Adrenal gland (tissue), 5 donors: ENCODE measurements around the gene SLC43A1.

Source experiments
- CTCF ChIP-seq, 6 experiments: fragments of 450-650 bp in 4 of 6; fragments of 200-600 bp in 2 of 6; sonication (generic) in 1 of 6; IDR thresholded peaks; 1 replicate in 5 of 6; 2 replicates in 1 of 6; pipeline versions ENCODE4 v1.5.1 to v1.8.0; 2016 to 2021; ENCODE audit warnings: antibody characterized with exemption in 6 of 6, mild to moderate bottlenecking in 2 of 6, moderate library complexity in 1 of 6
- POLR2A ChIP-seq, 2 donors: fragments of 450-650 bp; IDR thresholded peaks; one replicate each; pipeline ENCODE4 v1.6.1; 2017; ENCODE audit warnings: antibody characterized with exemption in 2 of 2, mild to moderate bottlenecking in 2 of 2, moderate library complexity in 1 of 2
- donor health status: DM: no; HTN: no; CAD: no.

- no peak for TF ChIP-seq CTCF (IDR thresholded peaks at IDR 0.05)
- no peak for TF ChIP-seq POLR2A (IDR thresholded peaks at IDR 0.05)
Observed at GRCh38 chr11:57479021-57479663, 36.4 kb downstream of the SLC43A1 start.
